HCT116 (cell line): ENCODE measurements around the gene TRHDE.

Source experiments
- CTCF ChIP-seq, 3 experiments: fragments of 200-600 bp in 1 of 3; sonication (generic) in 1 of 3; IDR thresholded peaks in 2 of 3; conservative IDR thresholded peaks in 1 of 3; 2 replicates each; pipeline ENCODE4 v1.5.1; 2012 to 2017; ENCODE audit warnings: low read depth in 2 of 3, low read length in 2 of 3, antibody characterized with exemption in 1 of 3, borderline replicate concordance in 1 of 3, control low read depth in 1 of 3, mild to moderate bottlenecking in 1 of 3, mixed read lengths in 1 of 3, mixed run types in 1 of 3, moderate library complexity in 1 of 3; ENCODE audit not compliant: insufficient read depth in 1 of 3
- EZH2 ChIP-seq: fragments of 200-600 bp; sonication (generic); IDR thresholded peaks from 2 replicates; pipeline ENCODE4 v1.6.1; 2017; ENCODE audit warnings: antibody characterized with exemption, mixed run types
- EZH2phosphoT487 ChIP-seq: fragments of 200-600 bp; IDR thresholded peaks from 2 replicates; pipeline ENCODE4 v1.6.1; 2018; ENCODE audit warnings: antibody characterized with exemption, borderline replicate concordance
- MAX ChIP-seq: IDR thresholded peaks from 2 replicates; pipeline ENCODE4 v1.6.1; 2012
- POLR2AphosphoS5 ChIP-seq: IDR thresholded peaks from 2 replicates; pipeline ENCODE4 v1.6.1; 2011; ENCODE audit warnings: mild to moderate bottlenecking, low read depth, low read length, moderate library complexity
- SP1 ChIP-seq: IDR thresholded peaks from 2 replicates; pipeline ENCODE4 v1.6.1; 2012; ENCODE audit warnings: low read depth
- YY1 ChIP-seq: IDR thresholded peaks from 2 replicates; pipeline ENCODE4 v1.6.1; 2011; ENCODE audit warnings: low read length, low read depth, moderate library complexity, mild to moderate bottlenecking; ENCODE audit not compliant: insufficient replicate concordance; ENCODE audit errors: extremely low read depth

GRCh38 chr12:72241552-72241951 is 30.6 kb upstream of the TRHDE start:
- TF ChIP-seq CTCF (IDR thresholded peaks at IDR 0.05 in 2 of 3, conservative IDR thresholded peaks at IDR 0.05 in 1 of 3; ENCODE audit: borderline replicate concordance in 1 of 3, insufficient read depth in 1 of 3, low read depth in 2 of 3, low read length in 2 of 3): no peak
- TF ChIP-seq MAX: no peak
- no peak for TF ChIP-seq SP1
- TF ChIP-seq POLR2AphosphoS5: no peak
- no peak for TF ChIP-seq EZH2
- no peak for TF ChIP-seq EZH2phosphoT487
- no peak for TF ChIP-seq YY1
